Limb (tissue), 2 donors: ENCODE measurements around the gene BTBD16.

Source experiments
- DNase-seq, 2 donors: peaks; one replicate each; pipeline ENCODE4 v3.0.0-alpha.2; 2016; ENCODE audit errors: extremely low spot score in 2 of 2

The BTBD16 gene

DNA sequence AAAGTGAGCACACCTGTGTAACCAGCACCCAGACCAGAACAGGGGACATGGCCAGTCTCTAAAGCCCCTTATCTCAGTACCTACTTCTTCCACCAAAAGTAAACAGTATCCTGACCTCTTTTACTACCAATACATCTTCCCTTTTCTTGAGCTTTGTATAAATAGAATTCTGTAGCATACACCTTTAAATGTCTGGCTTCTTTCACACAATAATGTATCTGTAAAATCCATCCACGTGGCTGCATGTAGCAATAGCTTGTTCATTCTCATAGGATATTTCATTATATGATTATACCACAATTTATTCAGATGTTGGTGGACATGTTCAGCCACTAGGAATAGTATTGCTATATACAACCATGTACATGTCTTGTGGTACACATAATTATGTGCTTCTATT, 40.6 kb downstream of the BTBD16 start:
- no peak for DNase-seq

DNA sequence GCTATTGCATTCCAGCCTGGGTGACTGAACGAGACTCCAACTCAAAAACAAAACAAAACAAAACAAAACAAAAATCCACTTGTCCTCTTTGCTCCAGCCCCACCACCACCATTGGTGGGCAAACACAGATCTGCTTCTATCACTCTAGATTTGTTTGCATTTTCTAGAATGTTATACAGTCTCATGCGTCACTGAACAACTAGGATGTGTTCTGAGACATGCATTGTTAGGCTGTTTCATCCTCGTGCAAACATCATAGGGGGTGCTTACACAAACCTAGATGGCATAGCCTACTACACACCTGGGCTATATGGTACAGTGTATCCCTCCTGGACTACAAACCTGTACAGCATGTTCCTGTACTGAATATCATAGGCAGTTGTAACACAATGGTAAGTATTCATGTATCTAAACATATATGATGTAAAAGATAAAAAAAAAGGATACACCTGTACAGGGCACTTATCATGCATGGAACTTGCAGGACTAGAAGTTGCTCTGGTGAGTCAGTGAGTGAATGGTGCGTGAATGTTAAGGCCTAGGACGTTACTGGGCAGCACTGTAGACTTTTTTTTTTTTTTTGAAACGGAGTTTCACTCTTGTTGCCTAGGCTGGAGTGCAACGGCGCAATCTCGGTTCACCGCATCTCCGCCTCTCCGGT, 45.3 kb downstream of the BTBD16 start:
- no peak for DNase-seq

DNA sequence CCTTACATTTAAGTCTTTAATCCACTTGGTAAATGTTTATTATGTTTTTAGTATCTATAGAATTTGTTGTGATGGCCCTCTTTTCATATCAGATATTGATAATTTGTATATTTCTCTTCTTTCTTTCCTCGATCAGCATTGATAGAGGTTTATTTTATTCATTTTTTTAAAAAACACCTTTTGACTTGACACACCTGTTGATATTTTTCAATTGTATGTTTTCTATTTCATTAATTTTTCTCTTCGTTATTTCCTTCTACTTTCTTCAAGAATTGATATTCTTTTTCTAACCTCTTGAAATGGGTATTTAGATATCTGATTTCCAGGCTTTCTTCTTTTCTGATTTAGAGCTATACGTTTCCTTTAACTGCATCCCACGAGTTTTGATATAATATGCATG, 50.9 kb downstream of the BTBD16 start:
- no peak for DNase-seq

DNA sequence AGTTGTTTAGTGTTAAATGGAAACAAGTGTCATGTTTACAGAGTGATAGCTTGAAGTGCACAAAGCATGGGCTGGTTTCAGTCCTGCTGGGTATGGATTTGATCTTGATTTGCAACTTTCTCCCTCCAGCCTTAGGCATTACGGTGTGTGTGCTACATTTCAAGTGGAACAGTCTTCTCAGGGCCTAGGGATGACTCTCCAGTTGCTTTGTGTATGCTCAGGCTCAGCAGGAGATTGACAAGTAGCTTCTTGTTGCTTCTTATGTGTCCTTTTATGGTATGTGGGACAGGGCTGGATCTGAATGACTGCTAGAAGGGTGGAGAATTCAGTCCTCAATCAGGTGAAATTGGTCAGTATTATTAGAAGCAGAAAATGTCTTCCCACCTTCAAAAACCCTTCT, 52.1 kb downstream of the BTBD16 start:
- DNase-seq = no peak

DNA sequence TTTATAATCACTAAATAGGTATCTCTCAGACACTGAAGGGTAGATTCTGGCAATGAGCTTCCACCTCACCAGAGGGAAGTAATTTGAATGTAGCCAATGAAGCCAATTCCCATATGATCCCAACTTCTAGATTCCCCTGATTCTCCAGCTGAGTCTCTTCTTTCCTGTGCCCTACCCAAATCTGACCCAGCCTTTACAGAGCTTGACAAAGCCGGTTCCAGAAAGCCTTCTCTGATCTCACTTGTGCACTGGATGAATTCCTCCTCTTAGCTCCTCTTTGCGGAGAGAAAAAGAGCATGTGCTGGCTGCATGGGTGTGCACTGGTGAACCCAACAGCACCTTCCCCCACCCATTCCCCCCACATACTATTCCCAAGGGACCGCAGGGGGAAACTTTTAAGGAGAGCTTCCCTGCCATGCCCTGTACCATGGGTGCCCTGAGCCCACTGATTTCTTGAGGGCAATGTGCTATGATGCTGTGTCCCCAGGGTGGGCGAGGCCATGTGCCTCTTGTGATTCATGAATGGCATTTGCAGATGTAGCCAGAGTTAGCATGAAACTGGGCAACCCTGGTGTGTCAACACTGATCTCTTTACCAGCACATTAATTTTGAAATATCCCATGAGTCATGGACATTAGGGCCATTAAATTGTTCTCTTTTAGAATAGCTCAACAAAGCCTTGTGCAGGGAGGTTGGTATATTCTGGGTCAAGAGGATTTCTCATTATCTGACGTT, 53.0 kb downstream of the BTBD16 start:
- no peak for DNase-seq

DNA sequence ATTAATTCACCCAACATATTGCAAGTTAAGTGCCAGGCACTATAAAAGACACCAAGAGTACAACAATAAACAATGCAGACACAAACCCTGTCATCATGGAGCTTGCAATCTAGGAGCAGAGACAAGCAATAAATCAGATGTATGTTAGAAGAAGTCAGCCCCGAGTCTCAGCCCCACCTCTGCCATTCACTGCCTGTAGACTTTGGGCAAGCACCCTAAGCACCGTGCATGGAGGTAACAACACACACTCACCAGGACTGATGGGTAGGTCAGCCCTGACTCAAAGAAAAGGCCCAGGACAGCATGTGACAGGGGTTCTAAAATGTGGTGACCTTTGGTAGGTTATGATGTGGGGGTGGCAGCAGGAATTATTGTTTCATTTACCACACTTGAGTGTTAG, 54.1 kb downstream of the BTBD16 start:
- no peak for DNase-seq

DNA sequence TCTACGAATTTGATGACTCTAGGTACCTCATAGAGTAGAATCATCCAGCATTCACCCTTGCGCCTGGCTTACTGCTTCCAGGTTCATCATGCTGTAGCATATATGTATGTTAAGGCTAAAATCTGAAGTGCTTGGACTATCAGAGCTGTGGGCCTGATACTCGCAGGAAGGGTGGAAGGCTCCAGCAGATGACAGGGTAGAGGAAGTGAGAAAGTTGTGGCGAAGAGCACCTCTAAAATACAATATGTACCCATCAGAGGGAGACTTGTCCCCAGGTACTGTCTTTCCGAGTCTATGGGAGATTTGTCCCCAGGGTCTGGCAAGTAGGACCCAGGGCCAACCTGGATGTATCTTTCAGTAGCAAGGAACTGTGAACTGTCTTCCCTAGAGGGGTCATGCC, 55.3 kb downstream of the BTBD16 start:
- no peak for DNase-seq

DNA sequence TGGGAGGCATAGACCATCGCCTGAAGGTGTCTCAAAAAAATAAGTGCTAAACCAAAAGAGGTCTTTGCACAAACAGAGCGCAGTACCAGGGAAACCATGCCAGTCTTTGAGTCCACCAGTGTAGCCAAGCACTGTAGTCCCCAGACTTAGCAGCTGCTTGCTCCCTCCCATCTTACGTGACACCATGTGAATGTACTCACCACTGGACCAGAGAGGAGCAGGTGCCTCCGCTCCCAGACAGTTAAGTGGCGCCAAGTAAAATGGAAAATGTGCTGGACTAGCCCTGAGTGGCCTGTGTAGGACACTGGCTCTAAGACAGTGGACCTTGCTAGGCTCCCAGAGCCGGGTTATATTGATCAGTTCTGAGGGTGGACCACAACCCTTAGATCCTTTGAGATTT, 55.7 kb downstream of the BTBD16 start:
- DNase-seq = no peak

DNA sequence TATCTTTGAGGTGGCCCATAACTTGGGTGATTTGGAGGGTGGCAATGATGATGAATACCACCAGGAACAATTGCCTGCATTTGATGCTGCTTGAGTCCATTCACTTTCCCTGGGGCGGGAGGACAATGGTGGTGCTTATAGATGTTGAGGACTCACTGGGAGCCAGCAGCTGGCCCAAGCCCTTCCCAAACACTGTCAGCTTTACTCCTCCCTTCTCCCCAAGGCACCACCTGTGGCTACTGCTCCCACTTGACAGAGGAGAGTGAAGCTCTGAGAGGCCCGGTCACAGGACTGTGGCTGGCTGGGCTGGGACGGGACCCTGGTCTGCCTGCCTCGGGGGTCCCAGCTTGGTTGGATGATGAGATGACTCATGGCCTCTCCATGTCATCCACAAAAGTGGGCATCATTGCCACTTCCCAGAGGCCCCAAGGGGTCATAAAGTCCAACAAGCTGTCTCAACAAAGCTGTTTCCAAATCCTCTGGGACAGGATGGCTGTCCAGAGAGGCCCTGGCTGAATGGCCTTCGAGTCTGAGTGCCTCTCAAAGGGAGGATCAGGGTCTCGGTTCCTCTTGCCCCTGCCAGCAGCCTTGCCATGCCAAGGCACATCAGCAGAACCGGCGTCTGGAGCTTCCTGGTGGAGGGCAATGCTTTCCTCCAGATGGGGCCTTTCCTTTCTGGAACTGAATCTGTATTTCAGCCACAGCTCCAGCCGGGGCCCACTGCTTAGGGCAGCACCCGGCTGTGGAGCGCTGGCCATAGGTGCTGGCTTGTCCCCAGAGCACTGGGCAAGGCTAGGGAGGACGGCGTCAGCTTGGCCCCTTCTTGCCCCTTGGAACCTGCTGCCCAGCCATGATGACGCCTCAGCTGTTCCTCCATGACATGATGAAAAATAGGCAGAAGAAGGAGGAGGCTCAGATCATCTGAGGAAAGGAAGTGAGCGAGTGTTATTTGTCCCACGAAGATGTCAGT, 56.4 kb downstream of the BTBD16 start:
- no peak for DNase-seq

DNA sequence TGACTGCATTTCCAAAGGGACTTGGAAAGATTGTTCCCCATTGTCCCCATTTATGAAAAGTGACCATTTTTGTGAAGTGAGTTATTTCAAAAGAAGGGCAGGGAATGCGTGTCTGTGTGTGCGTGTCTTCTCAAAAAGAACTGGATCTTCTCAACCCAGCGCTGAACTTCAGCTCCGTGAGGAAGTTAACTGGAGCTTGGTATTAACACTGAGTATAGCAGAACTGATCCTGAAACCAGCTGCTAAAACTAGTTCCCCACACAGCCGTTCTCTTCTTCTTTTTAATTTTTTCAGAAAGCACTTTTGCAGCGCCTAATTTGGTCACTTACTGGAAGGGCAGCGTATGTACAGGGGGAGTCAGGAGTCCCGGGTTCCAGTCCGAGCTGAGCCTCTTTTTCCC, 57.6 kb downstream of the BTBD16 start:
- no peak for DNase-seq

DNA sequence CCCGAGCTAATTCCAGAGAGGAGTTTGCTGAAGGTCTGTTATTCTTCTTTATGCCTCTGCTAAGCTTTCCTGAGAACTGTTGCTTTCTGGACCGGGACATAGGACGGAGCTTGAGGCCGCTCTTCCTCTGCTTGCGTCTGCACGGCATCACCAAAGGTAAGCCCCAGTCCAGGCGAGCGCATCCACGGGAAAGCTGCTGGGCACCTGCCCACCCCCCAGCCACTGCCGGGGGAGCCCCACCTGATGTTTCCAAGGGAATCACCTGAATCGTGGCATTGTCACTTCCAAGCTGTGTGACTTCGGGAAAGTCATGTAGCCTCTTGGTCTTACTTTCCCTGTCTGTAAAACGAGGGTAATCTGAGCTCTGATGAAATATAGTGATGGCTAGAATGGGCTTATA, 58.3 kb downstream of the BTBD16 start:
- no peak for DNase-seq

DNA sequence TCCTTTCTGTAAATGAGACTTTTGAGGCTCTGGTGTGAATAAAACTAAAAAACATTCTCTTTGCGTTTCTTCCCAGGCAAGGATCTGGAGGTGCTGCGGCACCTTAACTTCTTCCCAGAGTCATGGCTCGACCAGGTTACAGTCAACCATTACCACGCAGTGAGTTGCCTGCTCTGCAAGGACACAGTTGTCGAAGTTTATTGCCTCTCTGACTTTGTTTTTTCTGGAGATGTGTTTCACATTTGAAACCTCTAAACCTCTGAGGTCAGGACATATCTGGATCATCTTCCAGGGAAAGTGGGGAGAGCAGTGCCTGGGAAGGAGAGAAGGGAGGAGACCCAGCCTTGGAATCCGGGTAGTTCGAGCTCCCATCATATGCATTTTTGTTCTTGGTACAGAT, 60.0 kb downstream of the BTBD16 start:
- DNase-seq = no peak

DNA sequence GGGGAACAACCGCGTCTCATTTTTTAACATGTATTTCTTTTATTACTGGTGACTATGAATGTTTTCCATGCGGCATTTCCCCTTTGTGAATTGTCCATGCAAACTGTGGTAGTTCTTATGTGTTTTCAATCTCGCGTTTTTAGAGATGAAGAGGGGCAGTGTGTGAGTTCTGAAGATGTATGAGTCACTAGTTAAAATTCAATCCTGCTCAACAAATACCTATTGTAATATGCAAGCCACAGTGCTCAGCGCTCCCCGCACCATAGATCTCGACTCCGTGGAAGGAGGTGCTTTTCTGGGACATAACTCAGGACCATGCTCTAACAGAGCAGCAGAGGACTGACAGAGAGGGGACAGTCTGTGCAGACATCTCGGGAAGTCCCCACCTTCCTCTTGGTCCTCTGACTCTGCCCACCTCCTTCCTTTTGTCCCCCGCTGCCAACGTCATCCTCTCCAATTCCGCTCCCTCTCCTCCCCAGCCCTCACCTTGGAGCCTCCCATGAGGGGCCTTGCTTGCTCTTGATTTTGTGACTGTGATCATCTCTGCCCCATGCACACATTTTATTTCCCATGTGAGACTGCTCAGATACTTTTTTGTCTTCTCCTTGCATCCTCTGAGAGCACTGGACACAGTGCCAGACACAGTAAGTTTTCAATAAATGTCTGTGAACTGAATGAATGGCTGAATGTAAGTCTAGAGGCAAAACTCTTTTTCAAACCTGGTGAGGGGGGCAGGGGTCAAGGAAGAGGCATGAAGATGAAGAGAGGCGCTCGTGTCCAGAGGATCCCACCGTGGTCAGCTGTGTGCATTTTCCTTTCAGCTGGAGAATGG, 60.7 kb downstream of the BTBD16 start:
- no peak for DNase-seq

DNA sequence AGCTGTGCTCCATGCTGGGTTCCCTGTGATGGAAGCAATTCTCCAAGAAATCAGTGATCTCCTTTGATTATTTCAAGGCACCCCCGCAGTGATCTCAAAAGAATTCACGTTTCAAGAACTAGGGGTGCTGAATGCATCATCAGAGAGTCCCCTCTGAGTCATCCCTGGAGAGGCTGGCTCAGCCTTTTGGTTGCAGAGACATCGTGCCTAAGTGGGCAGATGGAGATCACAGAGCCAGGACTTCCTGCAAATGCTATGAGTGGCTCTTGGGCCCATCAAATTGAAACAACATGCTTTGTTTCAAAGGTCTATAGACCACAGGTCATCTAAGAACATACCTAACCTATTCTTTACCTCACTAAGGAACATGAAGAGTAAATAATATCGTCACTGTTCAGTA, 61.9 kb downstream of the BTBD16 start:
- DNase-seq = no peak

DNA sequence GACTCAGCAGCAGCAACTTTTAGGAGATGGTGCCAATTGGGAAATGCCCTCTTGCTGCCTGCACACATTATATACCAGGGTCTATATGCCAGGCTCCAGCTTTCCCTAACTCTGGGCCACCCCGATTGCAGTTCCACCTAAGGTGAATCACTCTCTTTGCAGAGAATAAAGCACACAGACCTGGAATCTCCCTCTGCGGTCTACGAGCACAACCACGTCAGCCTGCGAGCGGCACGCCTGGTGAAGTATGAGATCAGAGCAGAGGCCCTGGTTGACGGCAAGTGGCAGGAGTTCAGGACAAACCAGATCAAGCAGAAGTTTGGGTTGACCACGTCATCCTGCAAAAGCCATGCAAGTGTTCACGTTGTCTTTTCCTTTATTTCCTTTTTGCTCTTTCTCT, 65.2 kb downstream of the BTBD16 start:
- DNase-seq = no peak

DNA sequence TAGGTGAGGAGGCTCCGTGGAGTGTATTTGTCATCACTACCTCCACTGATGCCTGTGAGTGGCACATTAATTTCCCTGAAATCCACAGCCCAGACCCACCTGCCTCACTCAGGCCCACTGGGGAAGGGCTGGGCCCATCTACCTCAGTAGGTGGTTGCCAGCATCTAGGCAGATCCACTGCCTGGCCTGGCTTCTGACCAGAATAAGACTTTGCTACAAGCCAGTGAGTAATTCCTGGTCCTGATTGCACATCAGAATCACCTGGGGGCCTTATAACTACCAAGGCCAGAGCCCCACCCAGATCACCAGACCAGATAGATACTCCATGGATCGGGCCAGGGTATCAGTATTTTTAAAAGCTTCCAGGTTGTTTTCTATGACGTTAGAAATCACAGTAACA, 65.9 kb downstream of the BTBD16 start:
- no peak for DNase-seq

DNA sequence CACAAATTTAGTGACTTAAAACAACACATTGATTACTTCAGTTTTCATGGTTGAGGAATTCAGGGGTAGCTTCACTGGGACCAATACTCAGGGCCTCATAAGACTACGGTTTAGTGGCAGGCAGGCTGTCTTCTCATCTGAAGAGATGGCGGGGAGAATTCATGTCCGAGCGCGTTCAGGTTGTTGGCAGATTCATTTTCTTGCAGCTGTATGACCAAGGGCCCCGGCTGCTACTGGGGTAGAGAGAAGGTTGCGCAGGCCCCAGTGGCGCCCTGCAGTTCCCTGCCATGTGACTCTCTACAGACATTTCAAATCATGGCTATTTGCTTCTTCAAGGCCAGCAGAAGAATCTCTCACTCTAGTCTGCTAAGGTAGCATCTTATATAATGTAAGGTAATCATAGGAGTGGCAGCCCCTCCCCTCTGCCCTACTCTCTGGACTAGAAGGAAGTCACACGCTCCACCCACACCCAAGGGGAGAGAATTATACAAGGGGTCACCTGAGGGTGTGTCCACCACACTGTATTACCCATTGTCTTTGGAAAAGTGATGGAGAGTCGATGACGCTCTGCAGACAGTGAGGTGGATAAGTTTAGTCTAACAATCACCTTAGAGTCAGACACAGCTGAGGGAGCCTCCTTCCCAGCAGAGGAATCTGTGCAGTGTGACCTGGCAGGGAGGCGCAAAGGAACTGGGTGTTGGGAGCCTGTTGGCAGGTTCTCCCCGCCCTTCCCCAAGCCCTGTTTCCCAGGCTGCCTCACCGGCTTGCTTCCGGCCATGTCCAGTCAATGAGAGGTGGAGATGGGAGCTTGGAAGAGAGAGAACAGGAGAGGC, 67.7 kb downstream of the BTBD16 start:
- no peak for DNase-seq

DNA sequence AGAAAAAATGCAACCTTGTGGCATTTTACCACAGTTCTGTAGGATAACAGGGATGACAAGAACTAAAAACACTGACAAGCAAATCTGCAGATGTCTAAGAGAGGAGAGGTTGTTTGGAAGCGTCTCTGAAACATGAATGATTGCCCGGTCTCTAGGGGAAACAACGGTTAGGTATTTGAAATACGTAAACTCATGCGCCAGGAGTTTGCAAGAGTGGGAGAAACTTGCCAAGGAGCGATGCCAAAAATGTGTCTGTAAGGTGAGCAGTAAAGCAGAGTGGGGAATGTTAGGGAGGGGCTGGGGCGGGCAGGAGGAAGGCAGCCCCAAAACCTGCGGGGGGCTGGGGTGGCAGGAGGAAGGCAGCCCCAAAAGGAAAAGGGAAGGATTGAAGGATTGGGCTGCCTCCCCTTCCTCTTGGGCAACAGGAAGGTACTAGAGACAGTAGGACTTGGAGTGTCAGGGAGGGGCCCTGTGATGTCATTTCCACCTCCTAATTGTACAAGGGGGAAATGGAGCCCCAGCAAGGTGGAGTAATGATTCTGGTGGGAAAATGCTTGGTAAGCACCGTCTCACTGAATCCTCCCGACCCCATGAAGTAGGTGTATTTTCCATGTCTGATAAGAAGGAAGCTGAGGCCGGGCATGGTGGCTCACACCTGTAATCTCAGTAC, 70.2 kb downstream of the BTBD16 start:
- DNase-seq = peak; percentile 18 to 47

DNA sequence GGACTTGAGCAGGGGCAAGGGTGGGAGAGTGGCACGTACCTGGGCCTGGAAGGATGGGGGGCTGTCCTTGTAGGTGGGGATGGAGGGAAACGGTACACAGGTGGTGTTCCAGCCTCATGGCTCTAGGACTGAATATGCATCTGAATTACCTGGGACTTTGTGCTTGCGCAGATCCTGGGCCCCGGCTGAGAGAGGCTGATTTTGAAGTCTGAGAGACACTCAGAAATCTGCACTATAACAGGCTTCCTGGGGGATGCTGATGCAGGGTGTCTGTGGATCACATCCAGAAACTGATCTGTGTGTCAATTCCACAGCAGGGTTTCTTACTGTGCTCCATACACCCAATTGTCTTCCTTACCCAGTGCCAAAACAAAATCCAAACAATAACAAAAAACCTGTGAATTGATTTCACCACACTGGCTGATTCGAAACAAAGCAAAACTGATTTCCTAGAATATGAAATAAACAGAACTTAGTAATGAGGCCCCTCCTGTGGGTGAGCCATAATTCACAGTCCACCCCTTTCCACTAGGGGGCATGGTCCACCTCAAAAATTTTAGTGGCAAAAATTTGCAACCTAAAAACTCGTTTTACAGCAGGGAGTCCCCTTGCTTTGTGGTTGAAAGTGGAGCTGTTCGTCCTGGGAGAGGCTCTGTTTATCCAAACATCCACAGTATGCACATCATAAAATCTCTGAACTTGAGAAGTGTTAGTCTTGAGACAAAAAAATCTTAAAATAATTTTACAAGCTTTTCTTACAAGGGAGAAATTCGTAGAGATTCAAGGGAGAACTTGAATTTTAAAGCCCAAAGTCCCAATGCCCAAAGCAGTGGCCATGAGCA, 71.4 kb downstream of the BTBD16 start:
- DNase-seq = peak in 1 of 2 donors; percentile 16
